Gastrocnemius medialis (tissue), 4 donors: ENCODE data around the gene SPATA24. TPM values are rescaled to one million over a fixed set of nuclear protein-coding genes. Genes with fewer than 3 reads are reported as not detected.
"Not testable (repeated sequence)": the region's sequence is repeated elsewhere in the genome, so short reads cannot be mapped to it uniquely, and the experiment has no call there.

Experiments used
- ATAC-seq, 2 donors: fragments of 150-250 bp; one replicate each; pipeline ENCODE4 v1.9.1; 2016
- DNase-seq, 2 donors: peaks; one replicate each; pipeline ENCODE4 v3.0.0-alpha.2; 2019
- H3K27ac ChIP-seq, 4 donors: fragments of 200-600 bp; sonication (generic); 1 replicate in 1 of 4; 2 replicates in 3 of 4; pipeline ENCODE4 v1.5.1; 2016 to 2018; ENCODE audit warnings: mild to moderate bottlenecking in 2 of 4, moderate library complexity in 1 of 4
- H3K27me3 ChIP-seq, 3 donors: fragments of 200-600 bp; sonication (generic) in 2 of 3; 1 replicate in 1 of 3; 2 replicates in 2 of 3; pipeline versions ENCODE4 v1.5.1 to v1.6.0; 2016 to 2019; ENCODE audit warnings: mild to moderate bottlenecking in 1 of 3, moderate library complexity in 1 of 3
- H3K36me3 ChIP-seq, 2 donors: fragments of 200-600 bp; sonication (generic) in 1 of 2; one replicate each; pipeline ENCODE4 v1.5.1; 2017 to 2018
- H3K4me1 ChIP-seq, 2 donors: fragments of 200-600 bp; sonication (generic) in 1 of 2; one replicate each; pipeline ENCODE4 v1.5.1; 2016 to 2017; ENCODE audit warnings: mild to moderate bottlenecking in 2 of 2
- H3K4me3 ChIP-seq, 4 donors: fragments of 200-600 bp; sonication (generic) in 3 of 4; 1 replicate in 1 of 4; 2 replicates in 3 of 4; pipeline ENCODE4 v1.5.1; 2016 to 2019; ENCODE audit warnings: mild to moderate bottlenecking in 2 of 4
- H3K9me3 ChIP-seq, 3 donors: fragments of 200-600 bp; sonication (generic) in 2 of 3; 1 replicate in 1 of 3; 2 replicates in 2 of 3; pipeline ENCODE4 v1.5.1; 2016 to 2019
- CTCF ChIP-seq, 5 experiments: fragments of 450-650 bp in 3 of 5; fragments of 200-600 bp in 2 of 5; sonication (generic) in 2 of 5; IDR thresholded peaks in 4 of 5; conservative IDR thresholded peaks in 1 of 5; 1 replicate in 4 of 5; 2 replicates in 1 of 5; pipeline ENCODE4 v1.5.1; 2016 to 2019; ENCODE audit warnings: antibody characterized with exemption in 5 of 5, mild to moderate bottlenecking in 3 of 5, moderate library complexity in 3 of 5
- POLR2A ChIP-seq, 2 donors: fragments of 450-650 bp; IDR thresholded peaks; one replicate each; pipeline ENCODE4 v1.6.1; 2017; ENCODE audit warnings: antibody characterized with exemption in 2 of 2, mild to moderate bottlenecking in 2 of 2, moderate library complexity in 2 of 2
- in situ Hi-C, 4 donors: fragments of 200-750 bp; cut with MboI; loops; one replicate each; pipeline versions ENCODE4 v1.15.0 to v1.8.0; 2017; ENCODE audit warnings: low sequenced_read_pairs in 4 of 4
- intact Hi-C: fragments of 100-400 bp; cut with DNase I; formaldehyde crosslinking; loops from one replicate; pipeline ENCODE4 v1.15.1; 2023; ENCODE audit warnings: low total_unique reads
- total RNA-seq, 4 donors: library from RNA; depleted of rRNA; stranded (reverse); fragments of >200 nt; gene quantifications; one replicate each; pipeline versions ENCODE4 v1.1.0 to v1.2.3, GENCODE V29; 2016

Gene SPATA24
- total RNA-seq, 4 donors from 2014 or later = 6.8 to 24.1 (median 12.5) TPM

DNA sequence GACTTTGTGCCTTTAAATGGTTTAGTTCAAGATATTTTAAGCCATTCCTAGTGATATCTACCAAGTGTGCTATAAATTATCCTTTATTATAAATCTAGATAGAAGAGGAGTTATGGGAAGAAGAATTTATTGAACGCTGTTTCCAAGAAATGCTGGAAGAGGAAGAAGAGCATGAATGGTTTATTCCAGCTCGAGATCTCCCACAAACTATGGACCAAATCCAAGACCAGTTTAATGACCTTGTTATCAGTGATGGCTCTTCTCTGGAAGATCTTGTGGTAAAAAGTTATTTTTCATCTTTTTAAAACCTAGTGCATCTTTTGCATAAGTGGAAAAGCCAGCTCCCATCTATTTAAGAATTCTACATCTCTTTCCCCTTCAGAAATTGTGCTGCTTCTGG is 39.4 kb downstream of the SPATA24 start:
- Histone ChIP-seq H3K27me3 (no peaks in the 10 kb centered on the region), H3K27ac (no peak overlapping the region), H3K4me1 (peaks cover 14 to 18% of the 10 kb centered on the region in 2 donors), H3K9me3 (no peaks in the 10 kb centered on the region), H3K4me3 (no peak overlapping the region), H3K36me3 (peaks cover 0 to 46% of the 10 kb centered on the region in 2 donors)
- in situ Hi-C loops (no loop called here), intact Hi-C loops (no loop called here)
- ATAC-seq (no peak), DNase-seq (no peak)
- no peak for TF ChIP-seq CTCF (IDR thresholded peaks at IDR 0.05 in 4 of 5, conservative IDR thresholded peaks at IDR 0.05 in 1 of 5)
- no peak for TF ChIP-seq POLR2A (IDR thresholded peaks at IDR 0.05)

DNA sequence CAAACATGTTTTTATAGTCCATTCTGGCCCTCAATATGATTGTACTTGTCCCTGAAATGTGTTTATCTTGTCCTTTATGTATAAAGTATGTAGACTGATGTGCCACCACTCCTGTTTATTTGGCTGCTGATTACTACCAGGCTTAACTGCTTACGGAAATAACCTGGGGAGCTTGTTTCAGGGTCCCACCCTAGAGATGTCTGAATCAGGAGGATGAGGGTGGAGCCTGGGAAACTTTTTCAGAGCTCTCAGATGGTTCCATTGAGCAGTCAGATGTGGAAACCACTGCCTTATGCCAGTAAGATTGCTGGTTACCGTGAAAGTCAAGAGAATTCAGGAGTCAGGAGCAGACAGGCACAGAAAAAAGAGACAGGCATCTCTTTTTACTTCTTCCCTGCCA is 40.0 kb downstream of the SPATA24 start:
- H3K27ac ChIP-seq = no peak overlapping the region
- H3K27me3 ChIP-seq = no peaks in the 10 kb centered on the region
- H3K4me3 ChIP-seq = no peak overlapping the region
- in situ Hi-C loops = no loop called here
- intact Hi-C loops = no loop called here
- no peaks in the 10 kb centered on the region for H3K9me3 ChIP-seq
- DNase-seq (no peak), ATAC-seq (no peak)
- peaks cover 9 to 13% of the 10 kb centered on the region in 2 donors for H3K4me1 ChIP-seq
- peaks cover 0 to 46% of the 10 kb centered on the region in 2 donors for H3K36me3 ChIP-seq
- no peak for TF ChIP-seq POLR2A (IDR thresholded peaks at IDR 0.05)
- no peak for TF ChIP-seq CTCF (IDR thresholded peaks at IDR 0.05 in 4 of 5, conservative IDR thresholded peaks at IDR 0.05 in 1 of 5)

- Histone ChIP-seq H3K27ac (no peak overlapping the region), H3K4me1 (peaks cover 5 to 6% of the 10 kb centered on the region in 2 donors), H3K36me3 (peaks cover 0 to 39% of the 10 kb centered on the region in 2 donors), H3K27me3 (no peaks in the 10 kb centered on the region), H3K4me3 (no peak overlapping the region), H3K9me3 (no peaks in the 10 kb centered on the region)
- in situ Hi-C loops (no loop called here), intact Hi-C loops (no loop called here)
- ATAC-seq (no peak), DNase-seq (no peak)
- TF ChIP-seq CTCF (IDR thresholded peaks at IDR 0.05 in 4 of 5, conservative IDR thresholded peaks at IDR 0.05 in 1 of 5) = no peak
- TF ChIP-seq POLR2A (IDR thresholded peaks at IDR 0.05) = no peak
Measured at GRCh38 chr5:139361835-139362429, 42.0 kb downstream of the SPATA24 start.

GRCh38 chr5:139360384-139360783 is 43.5 kb downstream of the SPATA24 start:
- Histone ChIP-seq H3K9me3 (no peaks in the 10 kb centered on the region), H3K36me3 (peaks cover 0 to 23% of the 10 kb centered on the region in 2 donors), H3K27ac (no peak overlapping the region), H3K4me1 (peaks cover 5 to 6% of the 10 kb centered on the region in 2 donors), H3K27me3 (no peaks in the 10 kb centered on the region), H3K4me3 (no peak overlapping the region)
- ATAC-seq (no peak), DNase-seq (no peak)
- in situ Hi-C loops = no loop called here
- intact Hi-C loops = no loop called here
- TF ChIP-seq POLR2A (IDR thresholded peaks at IDR 0.05) = no peak
- no peak for TF ChIP-seq CTCF (IDR thresholded peaks at IDR 0.05 in 4 of 5, conservative IDR thresholded peaks at IDR 0.05 in 1 of 5)

- in situ Hi-C loops (no loop called here), intact Hi-C loops (no loop called here)
- ATAC-seq (no peak), DNase-seq (no peak)
- H3K4me3 ChIP-seq = no peak overlapping the region
- no peaks in the 10 kb centered on the region for H3K9me3 ChIP-seq
- no peaks in the 10 kb centered on the region for H3K36me3 ChIP-seq
- TF ChIP-seq POLR2A (IDR thresholded peaks at IDR 0.05) = no peak
- H3K4me1 ChIP-seq = peaks cover 7 to 10% of the 10 kb centered on the region in 2 donors
- no peaks in the 10 kb centered on the region for H3K27me3 ChIP-seq
- H3K27ac ChIP-seq = no peak overlapping the region
Measured at GRCh38 chr5:139358064-139358463, 45.8 kb downstream of the SPATA24 start.

- ATAC-seq, H3K9me3 ChIP-seq, DNase-seq, H3K36me3 ChIP-seq, H3K27ac ChIP-seq, in situ Hi-C loops, intact Hi-C loops, H3K27me3 ChIP-seq, H3K4me3 ChIP-seq: not testable (repeated sequence)
- peaks cover 23 to 27% of the 10 kb centered on the region in 2 donors for H3K4me1 ChIP-seq
Measured at GRCh38 chr5:139355900-139356299, 48.0 kb downstream of the SPATA24 start.
